Activated CD4-positive, CD25-positive, alpha-beta regulatory T cell treated with anti-CD3 and anti-CD28 coated beads, Interleukin-2, amount 50 U/mL, for 72 hours (primary cell): ENCODE data around the gene PKP2.

Experiments
- DNase-seq: peaks from one replicate; pipeline ENCODE4 v3.0.0; 2021

Gene PKP2

GRCh38 chr12:32896432-32897280, at the start of gene PKP2:
Gene PKP2, minus strand, starts transcription at chr12:32896777. Its CDS starts 46 bp downstream, at chr12:32896731.
- DNase-seq, result no peak

GRCh38 chr12:32944195-32944594, 47.6 kb upstream of the PKP2 start:
- DNase-seq, result no peak

GRCh38 chr12:32939801-32940200, 43.2 kb upstream of the PKP2 start:
- DNase-seq, result no peak

- no peak for DNase-seq
Observed at GRCh38 chr12:32926963-32927362, 30.4 kb upstream of the PKP2 start.

GRCh38 chr12:32926356-32926755, 29.8 kb upstream of the PKP2 start:
- DNase-seq, result no peak

GRCh38 chr12:32922546-32923297, 26.1 kb upstream of the PKP2 start:
- no peak for DNase-seq

GRCh38 chr12:32921397-32921796, 24.8 kb upstream of the PKP2 start:
- no peak for DNase-seq

- no peak for DNase-seq
Observed at GRCh38 chr12:32920506-32921085, 24.0 kb upstream of the PKP2 start.

- DNase-seq, result no peak
Observed at GRCh38 chr12:32918890-32919801, 22.6 kb upstream of the PKP2 start.

GRCh38 chr12:32917094-32917611, 20.6 kb upstream of the PKP2 start:
- DNase-seq, result no peak

GRCh38 chr12:32907898-32908476, 11.4 kb upstream of the PKP2 start:
- no peak for DNase-seq

- no peak for DNase-seq
Observed at GRCh38 chr12:32907166-32907565, 10.6 kb upstream of the PKP2 start.

GRCh38 chr12:32906399-32907165, 10.0 kb upstream of the PKP2 start:
- no peak for DNase-seq

- no peak for DNase-seq
Observed at GRCh38 chr12:32903763-32904162, 7.2 kb upstream of the PKP2 start.

- DNase-seq, result no peak
Observed at GRCh38 chr12:32903318-32903717, 6.7 kb upstream of the PKP2 start.

GRCh38 chr12:32902287-32902997, 5.9 kb upstream of the PKP2 start:
- no peak for DNase-seq

- no peak for DNase-seq
Observed at GRCh38 chr12:32901553-32901952, 5.0 kb upstream of the PKP2 start.

- DNase-seq, result no peak
Observed at GRCh38 chr12:32897687-32898573, 1.4 kb upstream of the PKP2 start.

- no peak for DNase-seq
Observed at GRCh38 chr12:32897281-32897610, 669 bp upstream of the PKP2 start.
